ENCODE measurements around the gene TUNAR.

DNA sequence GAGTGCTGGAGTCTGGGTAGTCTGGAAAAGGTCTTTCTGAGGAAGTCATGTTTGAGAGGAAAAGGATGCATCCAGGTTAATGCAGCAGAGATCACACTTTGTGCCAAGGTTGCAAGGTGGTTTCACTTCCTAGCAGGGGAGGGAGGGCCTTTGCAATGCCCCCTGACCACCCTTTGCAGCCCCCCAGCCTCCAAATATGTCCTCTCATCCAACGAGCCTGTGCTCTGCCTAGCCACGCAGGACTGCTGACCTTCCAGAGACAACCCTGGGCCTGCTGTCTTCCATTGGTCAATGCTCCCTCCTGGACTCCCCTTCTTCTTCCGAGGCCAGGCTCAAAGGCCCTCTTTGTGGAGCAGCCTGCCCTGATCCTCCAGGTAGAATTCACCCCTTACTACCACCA lies 47.3 kb upstream of the TUNAR start:
- TF ChIP-seq CTCF (IDR thresholded peaks at IDR 0.05; ENCODE audit: borderline replicate concordance, extremely low read depth, low read length, poor library complexity, severe bottlenecking) (no peak), EZH2 (IDR thresholded peaks at IDR 0.05; ENCODE audit: borderline replicate concordance, low read depth, low read length, severe bottlenecking) (no peak)
